Neural cell (in vitro differentiated cells): ENCODE data around the gene SAMD14. TPM values are rescaled to one million over a fixed set of nuclear protein-coding genes. Genes with fewer than 3 reads are reported as not detected.

Experiments used
- H2AFZ ChIP-seq: fragments of 200-600, 300-800 bp; sonication (generic), shearing (Covaris generic); 2 replicates; pipeline ENCODE4 v1.6.0; 2014; ENCODE audit warnings: low read depth, mild to moderate bottlenecking, antibody characterized with exemption, low read length, moderate library complexity
- H3F3A ChIP-seq: fragments of 200-600 bp; shearing (Covaris generic); 2 replicates; pipeline ENCODE4 v1.6.1; 2016; ENCODE audit warnings: mild to moderate bottlenecking, moderate library complexity, mixed read lengths, antibody characterized with exemption, low read length; ENCODE audit not compliant: insufficient read depth, poor library complexity, severe bottlenecking
- H3K27ac ChIP-seq: fragments of 200-600, 300-800 bp; sonication (generic), shearing (Covaris generic); 2 replicates; pipeline ENCODE4 v1.5.1; 2014; ENCODE audit warnings: mild to moderate bottlenecking, low read length, moderate library complexity
- H3K27me3 ChIP-seq: fragments of 300-800, 200-600 bp; sonication (generic), shearing (Covaris generic); 2 replicates; pipeline ENCODE4 v1.6.0; 2014; ENCODE audit warnings: mild to moderate bottlenecking, low read depth, low read length, moderate library complexity; ENCODE audit not compliant: insufficient read depth
- H3K36me3 ChIP-seq: fragments of 300-800, 200-600 bp; sonication (generic), shearing (Covaris generic); 2 replicates; pipeline ENCODE4 v1.5.1; 2014; ENCODE audit warnings: mild to moderate bottlenecking, antibody characterized with exemption, low read length, moderate library complexity; ENCODE audit not compliant: insufficient read depth
- H3K4me2 ChIP-seq: fragments of 300-800, 200-600 bp; sonication (generic), shearing (Covaris generic); 2 replicates; pipeline ENCODE4 v1.6.0; 2014; ENCODE audit warnings: mild to moderate bottlenecking, low read length
- H3K4me3 ChIP-seq: fragments of 300-800, 200-600 bp; sonication (generic), shearing (Covaris generic); 2 replicates; pipeline ENCODE4 v1.5.1; 2014; ENCODE audit warnings: mild to moderate bottlenecking, low read length, moderate library complexity
- H3K79me2 ChIP-seq: fragments of 200-600 bp; shearing (Covaris generic); replicated peaks from 2 replicates; pipeline ENCODE4 v1.6.0; 2014; ENCODE audit warnings: mild to moderate bottlenecking, low read length, moderate library complexity; ENCODE audit not compliant: insufficient read depth
- H3K9ac ChIP-seq: fragments of 300-800, 200-600 bp; sonication (generic), shearing (Covaris generic); 2 replicates; pipeline ENCODE4 v1.6.1; 2016; ENCODE audit warnings: mild to moderate bottlenecking, low read length, mixed read lengths
- H3K9me2 ChIP-seq: fragments of 200-600 bp; shearing (Covaris generic); 2 replicates; pipeline ENCODE4 v1.6.1; 2016; ENCODE audit warnings: mild to moderate bottlenecking, low read length, mixed read lengths; ENCODE audit not compliant: insufficient read depth
- H3K9me3 ChIP-seq: fragments of 200-600, 300-800 bp; sonication (generic), shearing (Covaris generic); 2 replicates; pipeline ENCODE4 v1.6.1; 2016; ENCODE audit warnings: mild to moderate bottlenecking, mixed run types, low read length, moderate library complexity, mixed read lengths
- H4K20me1 ChIP-seq: fragments of 200-600 bp; shearing (Covaris generic); 2 replicates; pipeline ENCODE4 v1.6.1; 2016; ENCODE audit warnings: mild to moderate bottlenecking, mixed run types; ENCODE audit not compliant: insufficient read depth
- EZH2 ChIP-seq: fragments of 200-600, 300-800 bp; shearing (Covaris generic), sonication (generic); IDR thresholded peaks from 2 replicates; pipeline ENCODE4 v1.6.1; 2014; ENCODE audit warnings: antibody characterized with exemption, low read length, borderline replicate concordance, mild to moderate bottlenecking; ENCODE audit not compliant: insufficient read depth, poor library complexity, severe bottlenecking
- MXI1 ChIP-seq: fragments of 450-650 bp; conservative IDR thresholded peaks from 2 replicates; pipeline ENCODE4 v1.6.1; 2014; ENCODE audit warnings: antibody characterized with exemption, mild to moderate bottlenecking; ENCODE audit not compliant: poor library complexity, severe bottlenecking
- POLR2AphosphoS5 ChIP-seq: IDR thresholded peaks from 2 replicates; pipeline ENCODE4 v1.6.1; 2012
- RAD21 ChIP-seq: fragments of 450-650 bp; conservative IDR thresholded peaks from 2 replicates; pipeline ENCODE4 v1.6.1; 2014; ENCODE audit warnings: antibody characterized with exemption, mild to moderate bottlenecking, moderate library complexity
- REST ChIP-seq: IDR thresholded peaks from 2 replicates; pipeline ENCODE4 v1.6.1; 2012; ENCODE audit warnings: borderline replicate concordance
- SMC3 ChIP-seq: fragments of 450-650 bp; conservative IDR thresholded peaks from 2 replicates; pipeline ENCODE4 v1.6.1; 2014; ENCODE audit warnings: antibody characterized with exemption, mild to moderate bottlenecking, moderate library complexity; ENCODE audit not compliant: poor library complexity
- TAF1 ChIP-seq: IDR thresholded peaks from 2 replicates; pipeline ENCODE4 v1.6.1; 2012; ENCODE audit warnings: low read depth
- polyA plus RNA-seq: library from polyadenylated mRNA; depleted of rRNA; stranded (reverse); fragments of >200 nt; gene quantifications from 2 replicates; pipeline ENCODE4 v1.2.3, GENCODE V29; 2014
- TF ChIP-seq, protein P1 (sequence below): fragments of 450-650 bp; IDR thresholded peaks from 2 replicates; pipeline ENCODE4 v1.5.1; 2014; ENCODE audit warnings: antibody characterized with exemption, mild to moderate bottlenecking, moderate library complexity; ENCODE audit not compliant: poor library complexity, severe bottlenecking

The SAMD14 gene
- polyA plus RNA-seq, 1 donor from 2014 or later, result 105 TPM

DNA sequence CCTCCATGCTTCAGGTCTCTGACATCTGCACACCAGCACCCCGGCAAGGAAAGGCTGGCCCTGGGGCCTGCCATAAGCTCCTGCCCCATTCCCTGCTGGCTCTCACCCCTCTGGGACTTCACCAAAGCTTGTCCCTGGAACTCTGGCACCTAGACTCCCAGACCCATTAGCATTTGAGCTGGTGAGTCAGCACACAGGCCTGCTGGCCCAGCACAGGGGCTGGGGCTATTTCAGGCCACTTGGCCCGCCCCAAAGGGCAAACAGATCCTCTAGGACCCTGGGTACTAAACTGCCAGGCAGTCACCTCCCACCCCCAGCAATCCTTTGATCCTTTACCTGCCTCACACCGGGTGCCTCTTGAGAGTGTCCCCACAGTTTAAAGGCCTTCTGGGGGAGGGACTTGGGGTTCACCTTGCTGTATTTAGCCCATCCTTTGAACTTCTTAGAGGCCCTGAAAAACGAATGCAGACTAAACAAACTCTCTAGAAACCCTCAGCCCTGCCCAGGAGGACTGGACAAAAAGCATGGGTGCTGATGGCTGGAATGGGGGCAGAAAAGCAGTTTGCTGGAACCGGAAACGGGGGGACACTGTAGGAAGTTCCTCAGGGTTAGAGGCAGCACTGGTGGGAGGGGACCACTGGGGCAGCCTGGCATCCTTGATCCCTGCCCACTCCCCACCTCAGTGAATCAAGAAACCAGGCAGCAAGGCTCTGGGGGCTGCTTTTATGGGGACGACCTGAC lies 3.2 kb upstream of the SAMD14 start:
- Histone ChIP-seq H3K27ac (no peak overlapping the region), H3K79me2 (peaks cover 9% of the 10 kb centered on the region), H3K27me3 (no peaks in the 10 kb centered on the region), H3K4me3 (no peak overlapping the region), H3K9me2 (no peaks in the 10 kb centered on the region), H2AFZ (no peak overlapping the region), H3K36me3 (no peaks in the 10 kb centered on the region), H3K9ac (no peak overlapping the region), H4K20me1 (no peaks in the 10 kb centered on the region), H3K4me2 (no peak overlapping the region), H3K9me3 (no peaks in the 10 kb centered on the region), H3F3A (no peaks in the 10 kb centered on the region)
- TF ChIP-seq, protein P1, sequence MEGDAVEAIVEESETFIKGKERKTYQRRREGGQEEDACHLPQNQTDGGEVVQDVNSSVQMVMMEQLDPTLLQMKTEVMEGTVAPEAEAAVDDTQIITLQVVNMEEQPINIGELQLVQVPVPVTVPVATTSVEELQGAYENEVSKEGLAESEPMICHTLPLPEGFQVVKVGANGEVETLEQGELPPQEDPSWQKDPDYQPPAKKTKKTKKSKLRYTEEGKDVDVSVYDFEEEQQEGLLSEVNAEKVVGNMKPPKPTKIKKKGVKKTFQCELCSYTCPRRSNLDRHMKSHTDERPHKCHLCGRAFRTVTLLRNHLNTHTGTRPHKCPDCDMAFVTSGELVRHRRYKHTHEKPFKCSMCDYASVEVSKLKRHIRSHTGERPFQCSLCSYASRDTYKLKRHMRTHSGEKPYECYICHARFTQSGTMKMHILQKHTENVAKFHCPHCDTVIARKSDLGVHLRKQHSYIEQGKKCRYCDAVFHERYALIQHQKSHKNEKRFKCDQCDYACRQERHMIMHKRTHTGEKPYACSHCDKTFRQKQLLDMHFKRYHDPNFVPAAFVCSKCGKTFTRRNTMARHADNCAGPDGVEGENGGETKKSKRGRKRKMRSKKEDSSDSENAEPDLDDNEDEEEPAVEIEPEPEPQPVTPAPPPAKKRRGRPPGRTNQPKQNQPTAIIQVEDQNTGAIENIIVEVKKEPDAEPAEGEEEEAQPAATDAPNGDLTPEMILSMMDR, result no peak
- no peak for TF ChIP-seq REST
- no peak for TF ChIP-seq SMC3
- TF ChIP-seq MXI1, result no peak

- Histone ChIP-seq H3K9me2 (no peaks in the 10 kb centered on the region), H3K36me3 (no peaks in the 10 kb centered on the region), H4K20me1 (no peaks in the 10 kb centered on the region), H3K27ac (no peak overlapping the region), H3K27me3 (no peaks in the 10 kb centered on the region), H3K79me2 (peaks cover 17% of the 10 kb centered on the region), H3K9me3 (no peaks in the 10 kb centered on the region), H3K9ac (no peak overlapping the region), H3K4me2 (no peak overlapping the region), H2AFZ (no peak overlapping the region), H3K4me3 (no peak overlapping the region), H3F3A (no peaks in the 10 kb centered on the region)
- TF ChIP-seq, protein P1, result no peak
- TF ChIP-seq POLR2AphosphoS5 (no peak), SMC3 (no peak), RAD21 (no peak), TAF1 (no peak), EZH2 (no peak), REST (no peak), MXI1 (no peak)
Observed at GRCh38 chr17:50132104-50132794, 2.3 kb upstream of the SAMD14 start.
